ENCODE data around the gene HACD2.
A peak's percentile ranks its signal among the peaks of the same experiment; 100 is the strongest.

Gene HACD2

DNA sequence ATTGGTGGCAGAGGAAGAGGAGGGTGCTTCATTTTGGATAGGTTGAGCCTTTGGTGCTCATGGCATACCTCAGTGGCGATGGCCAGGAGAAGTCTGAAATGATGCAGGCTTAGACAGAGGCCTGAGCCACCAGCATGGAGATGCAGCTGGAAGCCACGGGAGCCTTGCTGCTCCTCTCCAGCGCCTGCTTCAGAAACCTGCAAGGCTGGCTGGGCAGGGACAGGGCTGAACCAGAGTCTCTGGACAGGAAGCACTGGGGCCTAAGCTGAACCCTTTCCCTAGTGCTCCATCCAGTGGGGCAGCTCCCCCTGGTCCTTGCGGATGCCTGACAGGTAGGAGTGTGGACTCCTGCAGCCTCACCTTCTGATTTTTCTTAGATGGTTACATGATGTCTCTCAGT lies 99.3 kb downstream of the HACD2 start:
- H3K36me3 ChIP-seq (ENCODE audit: control insufficient read depth in 2 of 2, insufficient read depth in 1 of 2, low read length in 2 of 2) = peaks cover 0 to 4% of the 10 kb centered on the region in 2 experiments; a peak in 1 of 3 replicates
- H3K4me1 ChIP-seq (ENCODE audit: control insufficient read depth, insufficient read depth, low read length) = no peaks in the 10 kb centered on the region
- no peak overlapping the region for H3K27ac ChIP-seq (ENCODE audit: extremely low read depth, low read depth, low read length)
- H3K4me3 ChIP-seq (ENCODE audit: low read depth, low read length) = no peak overlapping the region
- CTCF ChIA-PET = interaction anchor here (0.6 to 1.4 kb wide), 3 partner anchors 88 to 156 kb away, joined by 3 to 4 read pairs (median 3); no protein-coding TSS in a partner anchor
- TF ChIP-seq ZNF549 (tag by site-specific recombination; IDR thresholded peaks at IDR 0.05) (no peak), ZNF19 (tag by site-specific recombination; IDR thresholded peaks at IDR 0.05; ENCODE audit: low read depth) (no peak), ZFHX2 (tag by site-specific recombination; conservative IDR thresholded peaks at IDR 0.05) (no peak)
- H3K9me3 ChIP-seq (ENCODE audit: control insufficient read depth, insufficient read depth, low read depth, low read length) = no peaks in the 10 kb centered on the region
- POLR2A ChIA-PET = no interaction called here

DNA sequence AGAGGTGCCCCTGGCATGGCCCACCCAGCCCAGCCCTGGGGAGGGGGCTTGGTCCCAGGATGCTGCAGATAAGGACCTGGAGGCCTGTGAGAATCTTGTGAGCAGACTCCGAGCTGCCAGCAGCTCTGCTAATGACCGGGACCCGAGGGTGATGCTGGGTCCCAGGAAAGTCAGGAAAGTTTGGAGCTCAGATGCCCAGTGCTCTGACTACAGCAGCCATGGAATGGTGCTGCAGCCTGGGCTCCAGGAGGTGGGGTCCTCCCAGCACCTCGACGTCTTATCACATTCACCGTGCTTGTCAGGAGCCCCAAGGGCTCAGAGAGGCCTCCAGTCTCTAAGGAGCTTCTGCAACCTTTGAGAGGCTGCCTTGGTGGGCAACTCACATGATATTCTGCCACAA lies 101.7 kb downstream of the HACD2 start:
- CTCF ChIA-PET = interaction anchor here (0.7 to 1.0 kb wide), 3 partner anchors 75 to 195 kb away, joined by 3 to 6 read pairs (median 5); no protein-coding TSS in a partner anchor
- Histone ChIP-seq H3K4me3 (ENCODE audit: low read depth, low read length) (no peak overlapping the region), H3K27ac (ENCODE audit: extremely low read depth, low read depth, low read length) (no peak overlapping the region), H3K36me3 (ENCODE audit: control insufficient read depth in 2 of 2, insufficient read depth in 1 of 2, low read length in 2 of 2) (no peaks in the 10 kb centered on the region), H3K9me3 (ENCODE audit: control insufficient read depth, insufficient read depth, low read depth, low read length) (no peaks in the 10 kb centered on the region), H3K4me1 (ENCODE audit: control insufficient read depth, insufficient read depth, low read length) (no peaks in the 10 kb centered on the region)
- TF ChIP-seq ZNF510 (tag by site-specific recombination; IDR thresholded peaks at IDR 0.05; ENCODE audit: insufficient replicate concordance) = no peak
- TF ChIP-seq ZNF280C (tag by site-specific recombination; IDR thresholded peaks at IDR 0.05) = no peak
- TF ChIP-seq PRDM10 (tag by site-specific recombination; IDR thresholded peaks at IDR 0.05) = no peak
- no peak for TF ChIP-seq ZNF366 (tag by site-specific recombination; conservative IDR thresholded peaks at IDR 0.05)
- no peak for TF ChIP-seq SP7 (tag by site-specific recombination; IDR thresholded peaks at IDR 0.05)
- TF ChIP-seq ZNF600 (tag by site-specific recombination; IDR thresholded peaks at IDR 0.05) = no peak
- no peak for TF ChIP-seq ZNF677 (tag by site-specific recombination; IDR thresholded peaks at IDR 0.05)
- no peak for TF ChIP-seq ZNF26 (tag by site-specific recombination; IDR thresholded peaks at IDR 0.05)
- no peak for TF ChIP-seq GLIS1 (tag by site-specific recombination; IDR thresholded peaks at IDR 0.05)
- POLR2A ChIA-PET = no interaction called here

DNA sequence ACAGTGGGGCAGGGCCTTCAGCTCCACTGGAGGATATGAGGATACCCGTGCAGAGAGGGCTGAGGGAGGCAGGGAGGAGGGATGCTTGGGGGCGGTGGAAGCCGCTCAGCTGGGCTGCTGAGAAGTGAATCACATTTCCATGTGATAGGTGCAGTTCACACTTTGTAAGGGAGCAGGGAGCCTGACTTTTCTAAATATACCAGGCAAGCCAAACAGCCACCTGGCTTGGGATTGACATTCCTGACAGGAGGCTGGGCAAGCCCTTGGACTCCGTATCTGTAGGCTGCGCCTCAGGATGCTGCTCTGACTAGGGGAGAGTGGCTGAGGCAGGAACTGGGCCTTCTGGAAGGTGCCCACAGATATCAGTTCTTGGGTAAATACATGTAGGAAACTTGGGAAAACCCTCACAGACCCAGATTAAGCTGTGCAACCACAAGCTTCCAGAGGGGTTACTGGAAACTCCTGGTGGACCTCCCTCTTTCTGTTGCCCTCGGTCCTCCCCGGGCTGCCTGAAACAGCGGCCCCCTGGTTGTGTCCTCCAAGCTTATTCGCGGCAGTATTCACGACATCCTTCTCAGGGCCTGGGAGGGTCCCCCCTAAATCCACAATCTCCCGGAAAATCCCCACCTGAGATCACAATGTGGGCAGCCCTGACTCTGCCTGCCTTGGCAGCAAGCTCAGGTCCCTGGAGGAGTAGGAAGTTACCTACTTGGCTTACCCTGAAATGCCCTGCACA lies 103.0 kb downstream of the HACD2 start:
- no peak overlapping the region for H3K27ac ChIP-seq (ENCODE audit: extremely low read depth, low read depth, low read length)
- no peaks in the 10 kb centered on the region for H3K36me3 ChIP-seq (ENCODE audit: control insufficient read depth in 2 of 2, insufficient read depth in 1 of 2, low read length in 2 of 2)
- H3K4me1 ChIP-seq (ENCODE audit: control insufficient read depth, insufficient read depth, low read length) = no peaks in the 10 kb centered on the region
- POLR2A ChIA-PET = no interaction called here
- TF ChIP-seq ZNF266 (tag by site-specific recombination; IDR thresholded peaks at IDR 0.05; ENCODE audit: low read depth) (no peak), REPIN1 (tag by site-specific recombination; IDR thresholded peaks at IDR 0.05; ENCODE audit: low read depth) (no peak), ZNF184 (tag by site-specific recombination; IDR thresholded peaks at IDR 0.05) (no peak), ELK4 (IDR thresholded peaks at IDR 0.05; ENCODE audit: borderline replicate concordance, low read depth, low read length) (no peak), ZNF624 (tag by site-specific recombination; IDR thresholded peaks at IDR 0.05) (no peak), ZNF548 (tag by site-specific recombination; IDR thresholded peaks at IDR 0.05) (no peak), PRDM10 (tag by site-specific recombination; IDR thresholded peaks at IDR 0.05) (peak; percentile 85)
- H3K4me3 ChIP-seq (ENCODE audit: low read depth, low read length) = no peak overlapping the region
- H3K9me3 ChIP-seq (ENCODE audit: control insufficient read depth, insufficient read depth, low read depth, low read length) = no peaks in the 10 kb centered on the region
- CTCF ChIA-PET = no interaction called here

All from HEK293 (cell line).